ENCODE data around the gene AOX1. TPM values are rescaled to one million over a fixed set of nuclear protein-coding genes. Genes with fewer than 3 reads are reported as not detected.

The AOX1 gene
- total RNA-seq, 4 donors from 2014 or later, result 13.8 to 52.6 (median 33.8) TPM

GRCh38 chr2:200655918-200656580 lies 70.2 kb downstream of the AOX1 start:
- intact Hi-C loops (cut with DNase I; ENCODE audit: low total_unique reads), result no loop called here
- H3K9me3 ChIP-seq, result no peaks in the 10 kb centered on the region
- no peaks in the 10 kb centered on the region for H3K36me3 ChIP-seq
- TF ChIP-seq CTCF (IDR thresholded peaks at IDR 0.05) (no peak), POLR2A (IDR thresholded peaks at IDR 0.05) (no peak)
- no peak for DNase-seq
- no peaks in the 10 kb centered on the region for H3K27me3 ChIP-seq
- no peaks in the 10 kb centered on the region for H3K4me1 ChIP-seq
- H3K27ac ChIP-seq, result no peak overlapping the region
- no peak overlapping the region for H3K4me3 ChIP-seq

- H3K27me3 ChIP-seq, result no peaks in the 10 kb centered on the region
- H3K4me3 ChIP-seq, result no peak overlapping the region
- no peaks in the 10 kb centered on the region for H3K4me1 ChIP-seq
- H3K36me3 ChIP-seq, result no peaks in the 10 kb centered on the region
- TF ChIP-seq POLR2A (IDR thresholded peaks at IDR 0.05) (no peak), CTCF (IDR thresholded peaks at IDR 0.05) (no peak)
- intact Hi-C loops (cut with DNase I; ENCODE audit: low total_unique reads), result no loop called here
- DNase-seq, result no peak
- H3K27ac ChIP-seq, result no peak overlapping the region
- no peaks in the 10 kb centered on the region for H3K9me3 ChIP-seq
Measured at GRCh38 chr2:200658278-200658864, 72.6 kb downstream of the AOX1 start.

- intact Hi-C loops (cut with DNase I; ENCODE audit: low total_unique reads), result no loop called here
- TF ChIP-seq CTCF (IDR thresholded peaks at IDR 0.05) (no peak), POLR2A (IDR thresholded peaks at IDR 0.05) (no peak)
- DNase-seq, result no peak
Measured at GRCh38 chr2:200659410-200659809, 73.6 kb downstream of the AOX1 start.

GRCh38 chr2:200661477-200661876 lies 75.7 kb downstream of the AOX1 start:
- intact Hi-C loops (cut with DNase I; ENCODE audit: low total_unique reads), result no loop called here
- Histone ChIP-seq H3K36me3 (no peaks in the 10 kb centered on the region), H3K9me3 (no peaks in the 10 kb centered on the region), H3K4me1 (no peaks in the 10 kb centered on the region), H3K27ac (no peak overlapping the region), H3K4me3 (no peak overlapping the region), H3K27me3 (no peaks in the 10 kb centered on the region)
- DNase-seq, result no peak
- TF ChIP-seq POLR2A (IDR thresholded peaks at IDR 0.05) (no peak), CTCF (IDR thresholded peaks at IDR 0.05) (no peak)

More at GRCh38 chr2:200659410-200659809, 73.6 kb downstream of the AOX1 start:
- no peak overlapping the region for H3K27ac ChIP-seq
- no peaks in the 10 kb centered on the region for H3K4me1 ChIP-seq
- H3K9me3 ChIP-seq, result no peaks in the 10 kb centered on the region
- no peaks in the 10 kb centered on the region for H3K36me3 ChIP-seq
- no peaks in the 10 kb centered on the region for H3K27me3 ChIP-seq
- H3K4me3 ChIP-seq, result no peak overlapping the region

GRCh38 chr2:200662727-200663126 lies 76.9 kb downstream of the AOX1 start:
- no peaks in the 10 kb centered on the region for H3K27me3 ChIP-seq
- TF ChIP-seq POLR2A (IDR thresholded peaks at IDR 0.05) (no peak), CTCF (IDR thresholded peaks at IDR 0.05) (no peak)
- H3K4me3 ChIP-seq, result no peak overlapping the region
- H3K4me1 ChIP-seq, result no peaks in the 10 kb centered on the region
- intact Hi-C loops (cut with DNase I; ENCODE audit: low total_unique reads), result no loop called here
- DNase-seq, result no peak
- no peak overlapping the region for H3K27ac ChIP-seq
- no peaks in the 10 kb centered on the region for H3K36me3 ChIP-seq
- no peaks in the 10 kb centered on the region for H3K9me3 ChIP-seq

Measured in uterus (tissue), 4 donors.